GM12874 (cell line): ENCODE measurements around the gene BCLAF3.

Experiments used
- CTCF ChIP-seq: IDR thresholded peaks from 2 replicates; pipeline ENCODE4 v1.5.1; 2011; ENCODE audit warnings: low read depth, mild to moderate bottlenecking, control low read depth, low read length, moderate library complexity; ENCODE audit not compliant: insufficient read depth

Gene BCLAF3

GRCh38 chrX:19955306-19955705, 35.6 kb downstream of the BCLAF3 start:
- TF ChIP-seq CTCF: no peak

GRCh38 chrX:19954335-19955096, 36.3 kb downstream of the BCLAF3 start:
- no peak for TF ChIP-seq CTCF

- no peak for TF ChIP-seq CTCF
These were observed 37.7 kb downstream of the BCLAF3 start for GRCh38 chrX:19953145-19953544.

- TF ChIP-seq CTCF: no peak
These were observed 41.5 kb downstream of the BCLAF3 start for GRCh38 chrX:19949340-19949739.

GRCh38 chrX:19947612-19948011, 43.2 kb downstream of the BCLAF3 start:
- no peak for TF ChIP-seq CTCF
